Measurements from ENCODE around the gene RAB4B.

- TF ChIP-seq, protein P1, sequence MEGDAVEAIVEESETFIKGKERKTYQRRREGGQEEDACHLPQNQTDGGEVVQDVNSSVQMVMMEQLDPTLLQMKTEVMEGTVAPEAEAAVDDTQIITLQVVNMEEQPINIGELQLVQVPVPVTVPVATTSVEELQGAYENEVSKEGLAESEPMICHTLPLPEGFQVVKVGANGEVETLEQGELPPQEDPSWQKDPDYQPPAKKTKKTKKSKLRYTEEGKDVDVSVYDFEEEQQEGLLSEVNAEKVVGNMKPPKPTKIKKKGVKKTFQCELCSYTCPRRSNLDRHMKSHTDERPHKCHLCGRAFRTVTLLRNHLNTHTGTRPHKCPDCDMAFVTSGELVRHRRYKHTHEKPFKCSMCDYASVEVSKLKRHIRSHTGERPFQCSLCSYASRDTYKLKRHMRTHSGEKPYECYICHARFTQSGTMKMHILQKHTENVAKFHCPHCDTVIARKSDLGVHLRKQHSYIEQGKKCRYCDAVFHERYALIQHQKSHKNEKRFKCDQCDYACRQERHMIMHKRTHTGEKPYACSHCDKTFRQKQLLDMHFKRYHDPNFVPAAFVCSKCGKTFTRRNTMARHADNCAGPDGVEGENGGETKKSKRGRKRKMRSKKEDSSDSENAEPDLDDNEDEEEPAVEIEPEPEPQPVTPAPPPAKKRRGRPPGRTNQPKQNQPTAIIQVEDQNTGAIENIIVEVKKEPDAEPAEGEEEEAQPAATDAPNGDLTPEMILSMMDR (conservative IDR thresholded peaks at IDR 0.05; ENCODE audit: low read length): no peak
- TF ChIP-seq EZH2phosphoT487 (IDR thresholded peaks at IDR 0.05; ENCODE audit: borderline replicate concordance): no peak
Observed at GRCh38 chr19:40780582-40780981, 2.5 kb downstream of the RAB4B start.

All from Loucy (cell line).